OCI-LY3 (cell line): ENCODE data around the gene ATP5ME.

Experiments used
- H2AFZ ChIP-seq: fragments of 200-600, 300-600 bp; shearing (Covaris generic); 2 replicates; pipeline ENCODE4 v1.6.0; 2014; ENCODE audit warnings: antibody characterized with exemption, low read depth, low read length
- H3K27ac ChIP-seq: fragments of 200-600, 300-600 bp; sonication (generic); 2 replicates; pipeline ENCODE4 v1.5.1; 2014; ENCODE audit warnings: mild to moderate bottlenecking, low read length, moderate library complexity, mixed read lengths
- H3K27me3 ChIP-seq: fragments of 200-600, 300-600 bp; sonication (generic); 2 replicates; pipeline ENCODE4 v1.6.1; 2014; ENCODE audit warnings: low read depth, low read length, mixed read lengths
- H3K36me3 ChIP-seq: fragments of 200-600, 300-600 bp; sonication (generic); replicated peaks from 2 replicates; pipeline ENCODE3; 2014; ENCODE audit warnings: low read depth, low read length, mixed read lengths
- H3K4me1 ChIP-seq: fragments of 300-600, 200-600 bp; sonication (generic); 2 replicates; pipeline ENCODE4 v1.6.1; 2014; ENCODE audit warnings: low read length, mixed read lengths
- H3K4me2 ChIP-seq: fragments of 200-600, 300-600 bp; sonication (generic); 2 replicates; pipeline ENCODE4 v1.6.1; 2014; ENCODE audit warnings: low read length, mixed read lengths
- H3K4me3 ChIP-seq: fragments of 300-600, 200-600 bp; sonication (generic); 2 replicates; pipeline ENCODE4 v1.5.1; 2014; ENCODE audit warnings: antibody characterized with exemption, mild to moderate bottlenecking, low read length, moderate library complexity
- H3K79me2 ChIP-seq: fragments of 300-600, 200-600 bp; shearing (Covaris generic); 2 replicates; pipeline ENCODE4 v1.6.1; 2014; ENCODE audit warnings: mild to moderate bottlenecking, low read length, mixed read lengths
- H3K9ac ChIP-seq: fragments of 300-600, 200-600 bp; shearing (Covaris generic); 2 replicates; pipeline ENCODE4 v1.6.0; 2014; ENCODE audit warnings: mild to moderate bottlenecking, low read length, moderate library complexity
- H3K9me3 ChIP-seq: fragments of 200-600, 300-600 bp; shearing (Covaris generic); 2 replicates; pipeline ENCODE4 v1.6.1; 2014; ENCODE audit warnings: low read length, mixed read lengths; ENCODE audit not compliant: insufficient read depth
- H4K20me1 ChIP-seq: fragments of 200-600, 300-600 bp; sonication (generic); 2 replicates; pipeline ENCODE4 v1.6.1; 2016; ENCODE audit warnings: low read length, mixed read lengths; ENCODE audit not compliant: insufficient read depth
- CTCF ChIP-seq: fragments of 200-600, 300-600 bp; sonication (generic); IDR thresholded peaks from 2 replicates; pipeline ENCODE4 v1.5.1; 2014; ENCODE audit warnings: antibody characterized with exemption, low read length, low read depth
- EZH2phosphoT487 ChIP-seq: fragments of 200-600 bp; shearing (Covaris generic); IDR thresholded peaks from 2 replicates; pipeline ENCODE4 v1.6.1; 2018; ENCODE audit warnings: antibody characterized with exemption, mixed run types, low read depth

ATP5ME gene

GRCh38 chr4:688854-689681, 15.0 kb upstream of the ATP5ME start, which contains the start of gene SLC49A3:
TSS of gene SLC49A3 (minus strand) at chr4:689151. CDS start at chr4:689127, 24 bp downstream.
- no peaks in the 10 kb centered on the region for H3K36me3 ChIP-seq
- H3K9ac ChIP-seq = no peak within 1 kb of the TSS
- H3K27me3 ChIP-seq = no peaks in the 10 kb centered on the region
- H3K4me2 ChIP-seq = no peak within 1 kb of the TSS
- H3K27ac ChIP-seq = no peak within 1 kb of the TSS
- H3K79me2 ChIP-seq = no peaks in the 10 kb centered on the region
- H2AFZ ChIP-seq = no peak within 1 kb of the TSS
- H3K4me1 ChIP-seq = no peaks in the 10 kb centered on the region
- H3K4me3 ChIP-seq = no peak within 1 kb of the TSS
- TF ChIP-seq EZH2phosphoT487 (no peak), CTCF (no peak)
- H4K20me1 ChIP-seq = no peaks in the 10 kb centered on the region
- no peaks in the 10 kb centered on the region for H3K9me3 ChIP-seq

- H3K79me2 ChIP-seq = no peaks in the 10 kb centered on the region
- no peaks in the 10 kb centered on the region for H3K36me3 ChIP-seq
- no peak overlapping the region for H3K9ac ChIP-seq
- no peak overlapping the region for H3K4me3 ChIP-seq
- no peak overlapping the region for H3K27ac ChIP-seq
- H3K4me1 ChIP-seq = no peaks in the 10 kb centered on the region; the same call in 1 of the 2 replicates
- TF ChIP-seq EZH2phosphoT487 (no peak), CTCF (no peak)
- no peak overlapping the region for H2AFZ ChIP-seq
- H3K9me3 ChIP-seq = no peaks in the 10 kb centered on the region
- H4K20me1 ChIP-seq = no peaks in the 10 kb centered on the region
- H3K27me3 ChIP-seq = no peaks in the 10 kb centered on the region
- H3K4me2 ChIP-seq = no peak overlapping the region
Measured at GRCh38 chr4:687971-688853, 14.1 kb upstream of the ATP5ME start.

- no peaks in the 10 kb centered on the region for H3K36me3 ChIP-seq
- H3K27me3 ChIP-seq = no peaks in the 10 kb centered on the region
- no peak overlapping the region for H3K9ac ChIP-seq
Measured at GRCh38 chr4:687048-687970, 13.2 kb upstream of the ATP5ME start.

More at GRCh38 chr4:687048-687970, 13.2 kb upstream of the ATP5ME start:
- Histone ChIP-seq H4K20me1 (no peaks in the 10 kb centered on the region), H2AFZ (no peak overlapping the region), H3K9me3 (no peaks in the 10 kb centered on the region), H3K79me2 (no peaks in the 10 kb centered on the region), H3K4me1 (no peaks in the 10 kb centered on the region; the same call in 1 of the 2 replicates), H3K4me2 (no peak overlapping the region), H3K27ac (no peak overlapping the region), H3K4me3 (no peak overlapping the region)
- no peak for TF ChIP-seq EZH2phosphoT487
- TF ChIP-seq CTCF = no peak
